GM18909 (cell line): Measurements from ENCODE around the gene UNC5B.

ENCODE experiments used
- ATAC-seq: cut with Tn5 transposase; IDR thresholded peaks from one replicate; pipeline ENCODE4 v1.9.1; 2021; ENCODE audit warnings: mild to moderate bottlenecking; ENCODE audit not compliant: unreplicated experiment, poor library complexity

The UNC5B gene

DNA sequence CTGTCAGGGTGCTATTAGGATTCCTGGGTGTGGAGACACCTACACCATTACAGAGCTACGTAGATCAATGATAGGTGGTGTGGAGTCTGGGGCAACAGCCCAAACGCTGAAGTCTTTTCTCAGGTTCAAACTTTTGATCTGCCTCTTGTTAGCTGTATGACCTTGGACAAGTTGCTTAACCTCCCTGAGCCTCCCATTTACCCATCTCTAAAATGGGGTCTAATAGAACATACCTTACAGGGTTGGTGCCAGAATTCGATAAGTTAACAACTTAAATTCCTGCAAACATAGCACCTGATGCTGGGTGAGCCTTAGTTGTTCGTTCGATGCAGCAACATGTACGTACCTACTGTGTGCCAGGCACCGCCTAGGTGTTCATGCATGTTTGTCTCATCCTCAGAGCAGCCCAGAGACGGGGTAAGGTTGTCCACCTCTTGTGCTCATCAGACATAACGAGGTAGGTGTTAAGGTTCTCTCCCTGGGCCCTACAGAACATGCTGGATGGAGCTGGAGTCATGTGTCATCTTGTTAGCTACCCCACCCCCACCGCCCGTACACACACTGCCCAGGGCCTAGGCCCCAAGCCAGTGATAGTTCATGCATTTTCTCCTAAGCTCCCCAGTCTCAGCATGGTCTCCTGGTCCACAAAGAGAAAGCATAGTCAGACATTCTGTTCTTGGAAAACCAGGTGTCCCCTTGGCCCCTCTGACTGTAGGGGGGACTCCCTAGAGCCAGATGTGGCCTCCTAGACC is 65.7 kb downstream of the UNC5B start:
- no peak for ATAC-seq

DNA sequence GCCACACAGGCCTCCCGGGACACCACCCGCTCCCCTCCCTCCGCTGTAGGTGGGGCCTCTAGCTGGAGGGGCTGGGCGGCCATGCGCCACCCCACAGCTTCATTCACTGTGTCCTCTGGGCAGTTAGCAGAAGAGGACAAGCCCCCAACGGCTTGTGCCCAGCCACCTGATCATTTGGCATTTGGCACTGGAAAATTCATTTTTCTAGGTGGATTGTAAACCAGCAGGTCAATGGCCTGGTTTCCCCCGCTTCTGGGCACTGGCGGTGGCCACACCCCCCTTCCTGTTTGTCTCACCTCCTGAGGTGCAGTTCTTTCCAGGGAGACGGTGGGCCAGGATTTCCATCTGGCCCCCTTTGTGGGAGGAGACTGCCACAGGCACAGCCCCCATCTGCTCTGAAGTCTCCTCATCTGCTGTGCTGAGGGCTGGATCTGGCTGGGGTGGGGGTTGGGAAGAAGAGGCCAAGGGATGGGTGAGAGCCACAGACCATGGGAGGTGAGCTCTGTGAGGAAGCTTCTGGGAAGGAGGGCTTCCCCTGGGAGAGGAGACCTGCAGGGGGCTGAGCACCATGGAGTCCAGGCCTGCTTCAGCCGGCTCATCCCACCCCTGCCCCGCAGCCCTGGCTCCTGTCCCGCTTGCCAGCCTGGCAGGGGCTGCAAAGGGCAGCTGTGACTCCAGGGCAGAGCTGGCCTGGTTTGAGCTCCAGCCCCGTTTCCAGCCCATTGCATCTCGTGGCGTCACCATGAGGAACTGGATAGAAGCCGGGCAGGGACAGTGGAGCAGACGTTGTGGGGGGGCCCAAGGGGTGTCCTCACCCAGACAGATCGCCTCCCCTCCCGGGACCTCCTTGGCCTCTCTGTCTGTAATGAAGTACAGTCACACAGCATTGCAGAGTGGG is 66.6 kb downstream of the UNC5B start:
- ATAC-seq = no peak

DNA sequence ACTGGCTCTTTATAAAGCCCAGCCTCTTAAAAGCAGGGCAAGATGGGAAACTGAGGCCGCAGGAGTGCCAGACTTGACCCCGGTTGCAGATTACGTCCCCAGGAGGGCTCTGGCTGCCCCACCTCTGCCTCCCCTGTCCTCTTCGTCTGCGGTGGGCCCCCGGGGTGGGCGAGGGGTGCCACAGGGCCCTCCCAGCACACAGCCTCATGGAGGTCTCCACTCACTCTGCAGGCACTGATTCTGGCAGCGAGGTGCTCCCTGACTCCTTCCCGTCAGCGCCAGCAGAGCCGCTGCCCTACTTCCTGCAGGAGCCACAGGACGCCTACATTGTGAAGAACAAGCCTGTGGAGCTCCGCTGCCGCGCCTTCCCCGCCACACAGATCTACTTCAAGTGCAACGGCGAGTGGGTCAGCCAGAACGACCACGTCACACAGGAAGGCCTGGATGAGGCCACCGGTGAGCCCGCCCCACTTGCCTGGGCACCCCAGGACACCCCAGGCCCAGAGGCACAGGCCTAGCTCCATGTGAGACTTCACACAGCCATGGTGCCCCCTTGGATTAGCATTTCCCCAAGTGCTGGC is 67.3 kb downstream of the UNC5B start:
- no peak for ATAC-seq

DNA sequence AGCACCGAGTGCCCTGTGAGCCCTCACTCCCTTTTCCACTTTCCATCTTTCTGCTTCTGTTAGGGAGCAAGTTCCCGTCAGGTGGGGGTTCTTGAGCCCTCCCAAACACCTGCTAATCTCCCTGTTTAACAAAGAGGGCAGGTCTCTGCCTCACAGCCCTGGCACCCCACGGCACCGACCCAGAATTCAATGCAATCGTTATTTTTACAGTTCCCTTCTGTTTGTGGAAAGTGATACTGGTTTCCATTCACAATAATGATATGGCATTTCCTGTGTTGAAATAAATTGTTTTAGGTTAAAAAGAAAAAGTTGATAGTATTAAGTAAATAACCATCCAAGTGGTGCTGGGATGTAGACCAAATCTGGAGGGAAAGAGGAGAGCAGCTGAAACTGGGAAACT is 67.8 kb downstream of the UNC5B start:
- no peak for ATAC-seq

DNA sequence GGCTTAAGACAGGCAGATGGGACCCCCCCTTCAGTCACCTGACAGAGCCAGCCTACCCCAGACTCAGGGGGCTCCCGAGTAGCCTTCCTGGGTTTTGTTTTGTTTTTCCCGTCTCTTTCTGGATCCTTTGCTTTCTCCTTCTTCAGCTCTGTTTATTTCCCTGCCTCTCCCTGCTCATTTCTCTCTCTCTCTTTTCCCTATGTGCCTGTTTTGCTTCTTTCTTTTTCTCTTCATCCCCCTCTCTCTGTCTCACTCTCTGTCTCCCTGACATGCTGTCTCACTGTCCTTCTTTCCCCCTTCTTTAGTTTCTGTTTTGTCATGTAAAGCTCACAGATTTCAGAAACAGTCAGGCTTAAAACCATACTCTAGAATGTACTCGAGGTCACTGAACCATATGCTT is 68.5 kb downstream of the UNC5B start:
- ATAC-seq = no peak

DNA sequence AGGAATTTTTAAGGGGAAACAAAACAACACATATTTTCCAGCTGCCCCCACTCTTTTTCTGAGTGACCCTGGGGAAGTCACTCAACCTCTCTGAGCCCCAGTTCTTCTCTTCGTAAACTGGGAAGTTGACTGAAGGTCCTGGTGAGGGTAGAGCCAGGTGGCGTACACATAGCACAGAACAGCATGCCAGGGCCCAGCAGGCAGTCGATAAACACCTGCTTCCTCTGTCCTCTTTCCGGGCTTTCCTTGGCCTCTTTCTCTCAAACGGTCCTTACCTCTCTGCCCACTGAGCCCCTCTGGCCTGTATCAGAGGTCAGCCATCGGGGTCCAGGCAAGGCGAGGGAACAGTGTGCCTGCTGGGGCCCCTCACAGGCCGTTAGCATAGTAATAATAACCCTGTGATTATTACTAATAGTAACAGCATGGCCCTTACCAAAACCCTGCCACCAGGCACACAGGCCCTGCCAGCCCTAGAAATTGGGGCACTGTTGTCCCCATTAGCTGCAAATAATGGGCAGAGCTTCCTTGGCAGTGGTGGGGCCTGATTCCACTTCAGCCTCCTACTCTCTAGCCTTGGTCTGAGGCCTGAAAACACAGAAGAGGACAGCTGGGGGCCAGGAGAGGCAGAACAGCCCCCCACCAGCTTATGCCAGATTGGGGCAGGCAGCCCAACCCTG is 69.4 kb downstream of the UNC5B start:
- no peak for ATAC-seq

DNA sequence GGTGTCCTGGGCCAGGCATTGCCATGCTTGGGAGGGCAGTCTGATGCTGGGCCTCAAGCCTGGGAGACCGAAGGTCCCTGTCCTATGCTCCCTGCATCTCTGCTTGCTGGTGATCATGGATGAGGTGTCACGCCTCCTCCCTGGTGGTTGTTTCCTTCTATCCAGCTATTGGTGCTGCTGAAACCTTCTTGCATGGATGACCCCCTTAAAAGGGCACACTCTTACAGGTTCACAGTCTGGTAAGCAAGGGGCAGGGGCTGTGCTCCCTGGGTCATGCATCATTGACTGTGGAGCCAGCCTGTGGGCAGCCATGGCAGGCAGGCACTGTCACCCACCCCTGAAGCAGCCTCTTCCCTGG is 69.9 kb downstream of the UNC5B start:
- no peak for ATAC-seq

DNA sequence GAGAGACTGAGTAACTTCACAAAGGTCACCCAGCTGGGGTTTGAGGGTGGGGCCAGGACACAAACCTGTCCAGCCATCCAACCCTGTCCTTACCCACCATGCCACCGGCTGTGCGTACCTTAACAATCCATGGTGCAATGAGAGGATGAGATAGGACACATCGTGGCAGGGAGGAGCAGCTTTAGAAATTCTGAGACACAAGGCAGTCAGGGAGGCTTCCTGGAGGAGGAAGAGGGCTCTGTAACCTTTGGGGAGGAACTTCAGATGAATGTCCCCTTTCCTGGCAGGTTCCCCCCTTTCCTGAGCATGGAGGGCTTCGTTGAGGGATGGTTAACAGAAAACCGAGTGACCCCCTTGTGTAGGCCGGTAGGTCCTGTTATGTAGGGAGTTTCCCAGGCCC is 71.0 kb downstream of the UNC5B start:
- no peak for ATAC-seq

DNA sequence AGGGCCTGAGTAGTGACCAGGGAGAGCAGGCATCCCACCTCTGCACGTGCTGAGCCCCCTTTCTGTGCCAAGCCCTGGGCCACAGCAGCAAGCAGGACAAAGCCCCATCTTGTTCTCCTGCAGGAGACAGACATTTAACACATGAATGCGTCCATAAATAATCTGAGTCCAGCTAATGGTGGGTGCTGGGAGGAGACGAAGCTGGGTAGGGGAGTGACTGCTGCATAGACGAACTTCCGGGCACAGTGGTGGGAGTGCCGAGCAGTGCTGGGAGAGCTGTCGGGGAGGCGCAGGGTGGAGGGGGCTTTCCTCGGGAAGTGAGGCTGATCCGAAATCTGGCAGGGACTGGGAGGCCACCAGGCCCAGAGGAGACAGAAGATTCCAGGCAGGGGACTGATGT is 71.5 kb downstream of the UNC5B start:
- ATAC-seq = no peak

DNA sequence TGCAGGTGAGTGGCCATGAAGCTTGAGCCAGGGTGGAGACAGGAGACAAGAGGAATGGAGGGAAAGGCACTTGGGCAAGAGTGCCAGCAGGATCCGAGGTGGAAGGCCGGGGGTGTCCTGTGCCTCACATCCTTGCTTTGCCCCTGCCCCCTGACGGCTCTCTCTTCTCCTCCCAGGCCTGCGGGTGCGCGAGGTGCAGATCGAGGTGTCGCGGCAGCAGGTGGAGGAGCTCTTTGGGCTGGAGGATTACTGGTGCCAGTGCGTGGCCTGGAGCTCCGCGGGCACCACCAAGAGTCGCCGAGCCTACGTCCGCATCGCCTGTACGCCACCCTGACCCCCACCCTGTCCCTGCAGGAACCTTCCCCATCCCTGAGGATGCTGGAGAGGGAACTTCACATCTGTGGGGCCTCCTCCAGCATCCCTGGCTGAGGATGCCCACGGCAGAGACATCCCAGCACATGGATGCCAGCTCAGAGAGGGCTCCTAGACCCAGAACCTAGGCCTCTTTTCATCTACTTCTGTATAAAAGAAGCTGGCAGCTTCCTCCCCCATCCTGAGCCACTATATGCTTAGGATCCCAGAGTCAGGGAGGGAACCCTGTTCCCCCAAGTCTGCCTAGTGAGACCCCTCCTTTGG is 72.3 kb downstream of the UNC5B start:
- no peak for ATAC-seq

DNA sequence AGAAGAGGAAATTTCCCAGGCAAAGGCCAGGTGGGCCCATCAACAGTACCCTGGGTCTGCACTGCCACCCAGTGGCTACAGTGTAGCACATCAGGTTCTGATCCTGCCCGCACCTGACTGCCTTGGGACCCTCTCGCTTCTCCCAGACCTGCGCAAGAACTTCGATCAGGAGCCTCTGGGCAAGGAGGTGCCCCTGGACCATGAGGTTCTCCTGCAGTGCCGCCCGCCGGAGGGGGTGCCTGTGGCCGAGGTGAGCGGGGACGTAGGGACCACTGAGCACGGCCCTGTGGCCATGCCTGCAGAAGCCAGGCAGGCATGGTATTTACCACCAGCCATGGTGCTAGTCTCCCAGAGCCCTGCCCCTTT is 72.8 kb downstream of the UNC5B start:
- ATAC-seq = no peak

DNA sequence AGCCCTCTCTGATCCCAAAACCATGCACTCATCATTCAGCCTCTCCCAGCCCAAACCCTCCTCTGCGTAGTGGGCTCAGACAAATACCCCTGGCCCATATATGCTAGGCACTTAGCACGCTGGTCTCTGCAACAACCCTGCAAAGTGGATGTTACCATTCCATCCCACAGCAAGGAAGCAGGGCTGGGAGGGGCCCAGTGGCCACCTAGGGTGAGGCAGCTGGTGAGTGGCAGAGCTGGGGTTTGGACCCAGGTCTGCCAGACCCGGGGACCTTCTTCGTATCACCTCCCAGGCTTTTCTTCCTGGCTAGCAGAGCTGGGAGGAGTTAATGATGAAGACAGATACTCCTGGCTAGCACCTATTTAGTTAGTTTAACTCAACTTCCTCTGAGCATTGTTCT is 73.6 kb downstream of the UNC5B start:
- ATAC-seq = no peak

DNA sequence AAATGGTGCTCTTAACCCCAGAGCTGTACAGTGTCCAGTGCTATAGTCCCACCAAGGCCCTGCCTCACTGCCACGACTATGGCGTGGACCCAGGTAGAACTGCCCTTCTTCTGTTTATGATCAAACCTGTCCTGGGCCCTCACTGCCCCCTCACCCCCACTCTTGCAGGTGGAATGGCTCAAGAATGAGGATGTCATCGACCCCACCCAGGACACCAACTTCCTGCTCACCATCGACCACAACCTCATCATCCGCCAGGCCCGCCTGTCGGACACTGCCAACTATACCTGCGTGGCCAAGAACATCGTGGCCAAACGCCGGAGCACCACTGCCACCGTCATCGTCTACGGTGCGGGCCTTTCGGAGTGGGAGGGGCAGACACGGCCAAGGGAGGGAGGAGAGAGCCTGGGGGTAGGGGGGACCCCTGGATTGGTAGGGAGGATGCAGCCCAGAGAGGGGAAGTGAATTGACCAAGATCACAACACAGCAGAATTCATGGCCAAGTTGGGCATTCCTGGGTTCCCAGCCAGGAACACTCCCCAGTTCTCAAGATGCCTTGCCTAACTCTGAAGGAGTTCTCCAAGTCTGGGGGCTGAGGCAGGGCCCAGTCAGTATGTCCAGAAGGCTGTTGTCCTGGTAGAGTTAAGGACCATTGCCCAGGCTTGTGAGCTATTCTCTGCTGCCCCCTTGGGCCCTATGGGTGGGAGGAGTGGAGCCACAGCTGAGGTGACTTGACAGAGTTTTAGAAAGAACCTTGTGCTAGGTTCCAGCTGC is 74.3 kb downstream of the UNC5B start:
- no peak for ATAC-seq

DNA sequence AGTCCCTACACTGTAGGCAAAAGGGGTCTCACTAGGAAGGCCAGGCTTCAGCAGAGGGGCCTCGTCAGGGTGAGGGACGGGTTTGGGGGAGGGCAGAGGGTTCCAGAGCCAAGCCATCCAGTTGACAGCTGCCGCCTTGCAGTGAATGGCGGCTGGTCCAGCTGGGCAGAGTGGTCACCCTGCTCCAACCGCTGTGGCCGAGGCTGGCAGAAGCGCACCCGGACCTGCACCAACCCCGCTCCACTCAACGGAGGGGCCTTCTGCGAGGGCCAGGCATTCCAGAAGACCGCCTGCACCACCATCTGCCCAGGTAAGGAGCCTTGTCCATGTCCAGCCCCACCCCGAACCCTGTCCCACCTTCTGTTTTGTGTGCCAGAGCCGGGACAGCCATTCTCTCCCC is 75.1 kb downstream of the UNC5B start:
- no peak for ATAC-seq

DNA sequence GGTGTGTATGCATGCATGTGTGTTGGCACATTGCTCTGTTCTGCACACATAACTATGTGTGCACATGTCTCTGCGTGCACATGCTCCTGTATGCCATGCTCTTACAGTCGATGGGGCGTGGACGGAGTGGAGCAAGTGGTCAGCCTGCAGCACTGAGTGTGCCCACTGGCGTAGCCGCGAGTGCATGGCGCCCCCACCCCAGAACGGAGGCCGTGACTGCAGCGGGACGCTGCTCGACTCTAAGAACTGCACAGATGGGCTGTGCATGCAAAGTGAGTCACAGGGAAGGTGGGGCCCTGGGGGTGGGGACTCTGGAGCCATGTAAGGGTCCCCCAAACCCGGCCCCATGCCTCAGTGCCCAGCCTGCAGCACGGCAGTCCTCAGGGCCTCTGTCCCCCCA is 76.1 kb downstream of the UNC5B start:
- no peak for ATAC-seq

DNA sequence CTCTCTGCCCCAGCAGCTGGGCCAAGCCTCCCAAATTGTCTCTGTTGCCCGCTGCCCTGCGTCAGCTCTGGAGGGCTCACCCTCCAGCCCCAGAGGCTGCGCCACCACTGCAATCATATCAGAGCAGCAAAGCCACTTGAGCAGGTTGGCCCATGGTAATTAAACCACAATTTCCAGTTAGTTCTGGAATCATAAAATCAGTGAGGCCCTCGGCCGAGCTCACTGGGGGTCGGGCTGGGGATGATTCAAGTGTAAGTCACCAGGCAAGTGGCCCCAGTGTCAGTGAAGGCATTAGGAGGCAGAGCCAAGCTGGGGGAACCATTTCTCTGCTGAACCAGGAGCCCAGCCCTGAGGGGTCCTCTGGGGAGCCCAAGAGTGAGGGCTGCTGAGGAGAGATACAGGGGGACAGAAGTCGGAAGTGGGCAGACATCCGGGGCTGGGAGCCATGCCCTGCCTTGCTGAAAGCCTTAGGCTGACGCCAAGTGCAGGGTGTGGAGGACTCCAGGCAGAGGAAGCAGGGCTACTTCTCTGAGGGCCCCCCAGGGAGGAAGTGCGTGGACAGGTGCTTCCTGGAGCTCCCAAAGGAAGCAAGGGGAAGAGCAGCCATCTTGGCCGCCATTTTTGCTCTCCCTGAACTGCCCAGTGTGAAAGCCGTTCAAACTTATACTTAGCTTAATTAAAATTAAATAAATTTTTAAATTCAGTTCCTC is 77.2 kb downstream of the UNC5B start:
- ATAC-seq = no peak

DNA sequence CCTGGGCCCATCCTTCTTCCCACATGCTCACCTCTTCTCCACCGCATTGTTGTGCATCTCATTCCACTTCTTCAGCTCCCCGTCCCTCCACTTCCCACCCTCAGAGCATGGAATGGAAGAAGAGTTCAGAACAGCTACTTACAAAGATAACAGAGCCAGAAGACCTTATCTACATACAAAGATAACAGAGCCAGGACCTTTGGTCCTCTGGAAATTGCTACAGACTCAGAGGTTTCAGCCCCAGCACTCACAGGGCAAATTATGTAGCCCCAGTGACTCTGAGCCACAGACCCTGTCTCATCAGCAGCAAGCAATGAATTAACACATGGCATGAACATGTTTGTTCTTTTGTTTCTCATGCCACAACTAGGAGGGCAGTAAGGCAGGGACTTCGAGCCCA is 78.0 kb downstream of the UNC5B start:
- ATAC-seq = no peak

DNA sequence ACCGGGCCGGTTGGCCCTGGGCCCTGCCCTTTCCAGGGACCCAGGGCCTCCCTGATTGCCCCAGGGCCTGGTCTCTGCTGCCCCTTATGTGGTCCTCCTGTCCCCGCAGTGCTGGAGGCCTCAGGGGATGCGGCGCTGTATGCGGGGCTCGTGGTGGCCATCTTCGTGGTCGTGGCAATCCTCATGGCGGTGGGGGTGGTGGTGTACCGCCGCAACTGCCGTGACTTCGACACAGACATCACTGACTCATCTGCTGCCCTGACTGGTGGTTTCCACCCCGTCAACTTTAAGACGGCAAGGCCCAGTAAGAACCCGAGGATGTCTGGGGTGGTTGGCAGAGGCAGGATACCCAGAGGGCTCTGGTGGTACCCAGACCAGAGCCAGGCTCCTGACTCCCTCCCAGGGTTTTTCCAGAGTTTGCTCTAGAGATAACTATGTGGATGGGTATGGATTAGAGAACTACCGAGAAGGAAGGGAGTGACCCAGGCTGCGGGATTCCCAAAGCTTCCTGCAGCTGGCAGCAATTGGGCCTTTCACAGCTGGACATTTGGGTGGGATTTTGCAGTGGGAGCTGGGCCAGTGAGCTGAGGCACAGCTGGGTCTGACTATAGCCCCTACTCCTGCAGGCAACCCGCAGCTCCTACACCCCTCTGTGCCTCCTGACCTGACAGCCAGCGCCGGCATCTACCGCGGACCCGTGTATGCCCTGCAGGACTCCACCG is 78.6 kb downstream of the UNC5B start:
- ATAC-seq = no peak

DNA sequence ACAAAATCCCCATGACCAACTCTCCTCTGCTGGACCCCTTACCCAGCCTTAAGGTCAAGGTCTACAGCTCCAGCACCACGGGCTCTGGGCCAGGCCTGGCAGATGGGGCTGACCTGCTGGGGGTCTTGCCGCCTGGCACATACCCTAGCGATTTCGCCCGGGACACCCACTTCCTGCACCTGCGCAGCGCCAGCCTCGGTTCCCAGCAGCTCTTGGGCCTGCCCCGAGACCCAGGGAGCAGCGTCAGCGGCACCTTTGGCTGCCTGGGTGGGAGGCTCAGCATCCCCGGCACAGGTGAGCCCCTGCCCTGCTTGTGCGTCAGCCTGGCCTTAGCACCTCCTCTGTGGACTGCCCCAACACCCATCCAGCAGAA is 79.1 kb downstream of the UNC5B start:
- ATAC-seq = no peak
